Skeletal muscle satellite cell (primary cell): Measurements from ENCODE around the gene DGKB.

Source experiments
- H3K27me3 ChIP-seq: 2 replicates; pipeline ENCODE4 v1.7.0; 2013; ENCODE audit warnings: low read length; ENCODE audit not compliant: control insufficient read depth, insufficient read depth
- H3K36me3 ChIP-seq: 2 replicates; pipeline ENCODE4 v1.7.0; 2013; ENCODE audit warnings: mild to moderate bottlenecking, control low read depth, low read length; ENCODE audit not compliant: insufficient read depth
- H3K4me1 ChIP-seq: 2 replicates; pipeline ENCODE4 v1.7.0; 2013; ENCODE audit warnings: low read length; ENCODE audit not compliant: control insufficient read depth, insufficient read depth
- H3K4me2 ChIP-seq: 2 replicates; pipeline ENCODE4 v1.7.0; 2013; ENCODE audit warnings: mild to moderate bottlenecking, low read length
- H3K4me3 ChIP-seq: 2 replicates; pipeline ENCODE4 v1.7.0; 2013; ENCODE audit warnings: low read length
- H3K9ac ChIP-seq: 2 replicates; pipeline ENCODE4 v1.7.0; 2013; ENCODE audit warnings: mild to moderate bottlenecking, low read depth, low read length, moderate library complexity
- H3K9me3 ChIP-seq: replicated peaks from 2 replicates; pipeline ENCODE4 v1.7.0; 2013; ENCODE audit warnings: mild to moderate bottlenecking, control low read depth, low read length

Gene DGKB

GRCh38 chr7:14446829-14447228, 455.7 kb downstream of the DGKB start:
- no peak overlapping the region for H3K4me3 ChIP-seq

GRCh38 chr7:14446219-14446618, 456.3 kb downstream of the DGKB start:
- no peak overlapping the region for H3K9ac ChIP-seq
- no peaks in the 10 kb centered on the region for H3K4me1 ChIP-seq
- H3K36me3 ChIP-seq = no peaks in the 10 kb centered on the region
- H3K9me3 ChIP-seq = no peaks in the 10 kb centered on the region
- no peaks in the 10 kb centered on the region for H3K27me3 ChIP-seq
- no peak overlapping the region for H3K4me3 ChIP-seq
- no peak overlapping the region for H3K4me2 ChIP-seq

More at GRCh38 chr7:14446829-14447228, 455.7 kb downstream of the DGKB start:
- no peaks in the 10 kb centered on the region for H3K4me1 ChIP-seq
- H3K27me3 ChIP-seq = no peaks in the 10 kb centered on the region
- H3K9me3 ChIP-seq = no peaks in the 10 kb centered on the region
- no peak overlapping the region for H3K4me2 ChIP-seq
- no peaks in the 10 kb centered on the region for H3K36me3 ChIP-seq
- H3K9ac ChIP-seq = no peak overlapping the region

DNA sequence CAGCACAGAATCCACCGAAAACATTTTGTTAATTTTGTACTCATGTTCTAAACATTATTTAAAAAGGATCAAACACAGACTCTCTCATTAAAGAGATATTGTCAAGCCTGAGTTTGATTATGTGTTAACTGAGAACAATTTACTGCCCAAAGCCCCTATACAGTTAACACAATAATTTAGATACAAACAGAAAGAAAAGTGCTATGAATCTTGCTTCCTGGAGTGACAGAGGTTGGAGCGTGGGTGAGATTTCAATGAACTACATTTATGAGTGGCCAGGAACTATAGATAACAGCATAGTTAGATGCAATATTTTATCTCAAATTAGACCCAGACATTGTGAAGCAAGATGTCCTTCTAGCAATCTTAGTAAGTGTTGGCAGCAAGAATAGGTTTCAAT, 464.2 kb downstream of the DGKB start:
- Histone ChIP-seq H3K9me3 (no peaks in the 10 kb centered on the region), H3K36me3 (no peaks in the 10 kb centered on the region), H3K4me3 (no peak overlapping the region), H3K27me3 (no peaks in the 10 kb centered on the region), H3K9ac (no peak overlapping the region), H3K4me2 (no peak overlapping the region), H3K4me1 (no peaks in the 10 kb centered on the region)

GRCh38 chr7:14436878-14437277, 465.7 kb downstream of the DGKB start:
- Histone ChIP-seq H3K9me3 (no peaks in the 10 kb centered on the region), H3K4me3 (no peak overlapping the region), H3K36me3 (no peaks in the 10 kb centered on the region), H3K27me3 (no peaks in the 10 kb centered on the region), H3K9ac (no peak overlapping the region), H3K4me1 (no peaks in the 10 kb centered on the region), H3K4me2 (no peak overlapping the region)

- Histone ChIP-seq H3K4me2 (no peak overlapping the region), H3K9ac (no peak overlapping the region), H3K36me3 (no peaks in the 10 kb centered on the region), H3K4me1 (no peaks in the 10 kb centered on the region), H3K9me3 (no peaks in the 10 kb centered on the region), H3K4me3 (no peak overlapping the region), H3K27me3 (no peaks in the 10 kb centered on the region)
Measured at GRCh38 chr7:14432924-14433323, 469.6 kb downstream of the DGKB start.

DNA sequence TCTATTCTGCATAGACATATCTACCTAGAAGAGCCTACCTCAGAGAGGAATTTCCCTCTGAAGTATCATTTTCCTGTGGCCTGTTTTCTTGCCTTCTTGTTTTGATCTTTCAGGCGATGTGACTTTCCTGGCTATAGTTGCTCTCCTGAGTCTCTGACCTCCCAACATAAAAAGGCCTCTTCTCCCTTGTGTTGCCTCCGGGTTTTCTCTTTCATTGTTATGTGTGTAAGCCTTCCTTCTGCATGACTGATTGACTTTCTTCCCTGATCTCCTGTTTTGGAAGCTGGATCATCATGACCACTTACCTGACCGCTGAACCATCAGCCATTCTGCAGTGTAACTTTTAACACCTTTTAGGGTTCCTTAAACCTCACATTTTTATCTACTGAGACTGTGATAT, 471.6 kb downstream of the DGKB start:
- no peak overlapping the region for H3K9ac ChIP-seq
- H3K4me1 ChIP-seq = no peaks in the 10 kb centered on the region
- no peak overlapping the region for H3K4me2 ChIP-seq
- no peaks in the 10 kb centered on the region for H3K9me3 ChIP-seq
- H3K4me3 ChIP-seq = no peak overlapping the region
- H3K27me3 ChIP-seq = no peaks in the 10 kb centered on the region
- no peaks in the 10 kb centered on the region for H3K36me3 ChIP-seq

DNA sequence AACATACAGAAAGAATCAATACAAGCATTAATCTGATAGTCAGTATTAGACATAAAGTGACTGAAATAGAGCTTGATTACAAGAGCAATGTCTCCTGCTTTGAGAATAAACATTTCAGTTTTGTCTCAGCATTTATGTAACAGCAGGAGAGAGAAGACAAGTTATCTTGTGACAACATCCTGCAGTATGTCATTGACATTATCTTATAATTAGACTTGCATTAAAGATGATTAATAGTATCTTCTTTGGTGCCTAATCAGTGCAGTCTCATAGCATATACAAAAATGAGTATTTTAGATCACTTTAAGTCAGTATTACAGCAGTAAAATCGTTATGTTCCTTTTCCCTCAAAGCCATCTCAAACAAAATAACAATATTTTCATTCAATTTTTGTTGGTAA, 477.0 kb downstream of the DGKB start:
- no peaks in the 10 kb centered on the region for H3K27me3 ChIP-seq
- no peaks in the 10 kb centered on the region for H3K9me3 ChIP-seq
- no peak overlapping the region for H3K4me2 ChIP-seq
- no peak overlapping the region for H3K9ac ChIP-seq
- H3K4me1 ChIP-seq = peaks cover 7% of the 10 kb centered on the region
- H3K4me3 ChIP-seq = no peak overlapping the region
- H3K36me3 ChIP-seq = no peaks in the 10 kb centered on the region

- Histone ChIP-seq H3K27me3 (no peaks in the 10 kb centered on the region), H3K9me3 (no peaks in the 10 kb centered on the region)
Measured at GRCh38 chr7:14424675-14425074, 477.9 kb downstream of the DGKB start.

GRCh38 chr7:14420768-14421167, 481.8 kb downstream of the DGKB start:
- no peak overlapping the region for H3K4me2 ChIP-seq
- no peak overlapping the region for H3K9ac ChIP-seq
- no peak overlapping the region for H3K4me3 ChIP-seq
- H3K9me3 ChIP-seq = no peaks in the 10 kb centered on the region
- peaks cover 7% of the 10 kb centered on the region for H3K4me1 ChIP-seq
- no peaks in the 10 kb centered on the region for H3K36me3 ChIP-seq
- no peaks in the 10 kb centered on the region for H3K27me3 ChIP-seq

More at GRCh38 chr7:14424675-14425074, 477.9 kb downstream of the DGKB start:
- Histone ChIP-seq H3K9ac (no peak overlapping the region), H3K36me3 (no peaks in the 10 kb centered on the region), H3K4me1 (peaks cover 7% of the 10 kb centered on the region), H3K4me2 (no peak overlapping the region), H3K4me3 (no peak overlapping the region)

DNA sequence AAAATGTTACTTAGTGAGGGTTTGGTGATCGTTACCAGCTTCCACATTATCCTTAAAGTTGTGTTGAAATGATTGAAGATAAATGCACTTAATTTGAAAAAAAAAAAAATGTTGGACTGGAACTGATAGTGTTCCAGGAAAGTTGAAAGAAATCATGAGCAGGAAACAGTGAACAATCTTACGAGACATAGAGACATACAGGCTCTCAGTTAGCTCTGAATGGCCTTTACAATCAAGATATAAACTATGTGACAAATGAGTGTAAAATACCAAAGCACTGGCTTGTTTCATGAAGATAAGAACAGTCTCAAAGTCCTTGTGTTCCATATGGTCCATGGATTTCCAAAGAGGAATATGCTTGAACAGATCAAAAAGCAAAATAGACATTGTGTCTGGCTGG, 483.0 kb downstream of the DGKB start:
- H3K4me2 ChIP-seq = no peak overlapping the region
- H3K27me3 ChIP-seq = no peaks in the 10 kb centered on the region
- H3K36me3 ChIP-seq = no peaks in the 10 kb centered on the region
- no peaks in the 10 kb centered on the region for H3K9me3 ChIP-seq
- no peak overlapping the region for H3K4me3 ChIP-seq
- peaks cover 7% of the 10 kb centered on the region for H3K4me1 ChIP-seq
- no peak overlapping the region for H3K9ac ChIP-seq

DNA sequence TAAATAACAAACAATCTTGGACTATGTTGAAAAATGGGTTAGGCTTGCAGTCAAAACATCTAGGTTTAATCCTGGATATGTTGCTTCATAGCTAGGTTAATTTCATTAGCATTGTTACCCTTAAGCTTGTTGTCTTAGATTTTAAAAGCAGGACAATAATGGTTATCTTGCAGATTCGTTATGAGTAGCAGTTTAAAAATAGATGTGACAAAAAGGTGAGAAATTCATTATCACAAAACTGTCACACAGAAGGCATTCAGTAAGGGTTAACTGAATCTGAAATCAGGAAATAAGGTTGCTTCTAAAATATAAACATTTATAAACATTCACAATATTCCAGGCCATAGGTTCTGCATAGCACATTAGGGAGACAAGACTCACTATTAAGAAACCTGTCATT, 483.9 kb downstream of the DGKB start:
- Histone ChIP-seq H3K4me1 (peaks cover 7% of the 10 kb centered on the region), H3K9ac (no peak overlapping the region), H3K9me3 (no peaks in the 10 kb centered on the region), H3K4me2 (no peak overlapping the region), H3K36me3 (no peaks in the 10 kb centered on the region), H3K27me3 (no peaks in the 10 kb centered on the region), H3K4me3 (no peak overlapping the region)

GRCh38 chr7:14414274-14414986, 488.1 kb downstream of the DGKB start:
- no peaks in the 10 kb centered on the region for H3K4me1 ChIP-seq
- H3K9ac ChIP-seq = no peak overlapping the region
- no peaks in the 10 kb centered on the region for H3K9me3 ChIP-seq
- H3K36me3 ChIP-seq = no peaks in the 10 kb centered on the region
- H3K27me3 ChIP-seq = no peaks in the 10 kb centered on the region
- no peak overlapping the region for H3K4me3 ChIP-seq
- H3K4me2 ChIP-seq = no peak overlapping the region
